SH-SY5Y (cell line): ENCODE results near the gene CACNA1I.

ENCODE experiments used
- GATA2 ChIP-seq: IDR thresholded peaks from 2 replicates; pipeline ENCODE4 v1.6.1; 2011; ENCODE audit warnings: mild to moderate bottlenecking, low read depth, low read length
- GATA3 ChIP-seq: IDR thresholded peaks from 2 replicates; pipeline ENCODE4 v1.6.1; 2011; ENCODE audit warnings: low read depth, mild to moderate bottlenecking, low read length, moderate library complexity

GRCh38 chr22:39527481-39527961, 43.0 kb upstream of the CACNA1I start:
- TF ChIP-seq GATA2 (no peak), GATA3 (no peak)
